WTC11 (cell line): Measurements from ENCODE around the gene KCNG2. TPM values are rescaled to one million over a fixed set of nuclear protein-coding genes. Genes with fewer than 3 reads are reported as not detected.

ENCODE experiments used
- ATAC-seq: fragments of 200-7000 bp; cut with Tn5 transposase; 2 replicates; pipeline ENCODE4 v1.10.0; 2021; ENCODE audit warnings: mild to moderate bottlenecking, moderate library complexity
- CTCF ChIA-PET: fragments of 300-600 bp; sonication (Branson Sonifier 250); formaldehyde crosslinking; loops from one replicate; lab custom pipeline; 2021; ENCODE audit warnings: antibody characterized with exemption; lab: Charles Lee
- POLR2A ChIA-PET: fragments of 350-600 bp; sonication (Branson Sonifier 250); formaldehyde crosslinking; loops from one replicate; lab custom pipeline; 2021; ENCODE audit warnings: antibody characterized with exemption; lab: Charles Lee
- DNase-seq: peaks from one replicate; pipeline ENCODE4 v3.0.0; 2021; ENCODE audit warnings: low spot score
- H3K27ac Mint-ChIP-seq: 2 replicates; pipeline ENCODE4 v1.8.0; 2021; ENCODE audit warnings: mixed read lengths
- H3K27me3 Mint-ChIP-seq: 2 replicates; pipeline ENCODE4 v1.8.0; 2021; ENCODE audit warnings: low read depth, mild to moderate bottlenecking, moderate library complexity, mixed read lengths
- H3K36me3 Mint-ChIP-seq: 2 replicates; pipeline ENCODE4 v1.8.0; 2021; ENCODE audit warnings: mixed read lengths
- H3K4me1 Mint-ChIP-seq: 2 replicates; pipeline ENCODE4 v1.8.0; 2022; ENCODE audit warnings: mixed read lengths
- H3K4me3 Mint-ChIP-seq: 2 replicates; pipeline ENCODE4 v1.8.0; 2021; ENCODE audit warnings: mild to moderate bottlenecking, moderate library complexity, mixed read lengths
- H3K9me3 Mint-ChIP-seq: 2 replicates; pipeline ENCODE4 v1.8.0; 2021; ENCODE audit warnings: mixed read lengths
- CBFB ChIP-seq: sonication (generic); formaldehyde crosslinking; IDR thresholded peaks from 2 replicates; pipeline ENCODE4 v1.8.1; 2022; ENCODE audit warnings: mild to moderate bottlenecking, low read depth, missing genetic modification reagents
- GRHL2 ChIP-seq: fragments of 250-450 bp; sonication (Bioruptor Pico); IDR thresholded peaks from 2 replicates; pipeline ENCODE4 v1.8.0; 2022; ENCODE audit warnings: mild to moderate bottlenecking, moderate library complexity; ENCODE audit not compliant: insufficient replicate concordance, severe bottlenecking
- NR2C2 ChIP-seq: sonication (generic); formaldehyde crosslinking; IDR thresholded peaks from 2 replicates; pipeline ENCODE4 v1.8.0; 2022; ENCODE audit warnings: mild to moderate bottlenecking, missing genetic modification reagents
- NR3C1 ChIP-seq: sonication (generic); formaldehyde crosslinking; conservative IDR thresholded peaks from 2 replicates; pipeline ENCODE4 v1.8.1; 2023; ENCODE audit warnings: low read depth, mild to moderate bottlenecking, missing genetic modification reagents
- STAT6 ChIP-seq: sonication (generic); formaldehyde crosslinking; conservative IDR thresholded peaks from 2 replicates; pipeline ENCODE4 v1.8.1; 2023; ENCODE audit warnings: mild to moderate bottlenecking, low read depth, missing genetic modification reagents, moderate library complexity
- TEAD4 ChIP-seq: sonication (generic); formaldehyde crosslinking; IDR thresholded peaks from 2 replicates; pipeline ENCODE4 v1.8.0; 2022; ENCODE audit warnings: mild to moderate bottlenecking, missing genetic modification reagents
- USF2 ChIP-seq: sonication (generic); formaldehyde crosslinking; IDR thresholded peaks from 2 replicates; pipeline ENCODE4 v1.8.1; 2023; ENCODE audit warnings: mild to moderate bottlenecking, missing genetic modification reagents, moderate library complexity
- ZNF138 ChIP-seq: sonication (generic); formaldehyde crosslinking; conservative IDR thresholded peaks from 2 replicates; pipeline ENCODE4 v1.8.1; 2022; ENCODE audit warnings: mild to moderate bottlenecking, moderate library complexity, missing genetic modification reagents
- ZNF263 ChIP-seq: sonication (generic); formaldehyde crosslinking; IDR thresholded peaks from 2 replicates; pipeline ENCODE4 v1.8.1; 2022; ENCODE audit warnings: low read depth, mild to moderate bottlenecking, moderate library complexity, missing genetic modification reagents
- total RNA-seq: library from RNA; stranded (reverse); gene quantifications from 3 replicates; pipeline ENCODE4 v1.2.3, GENCODE V29; 2021
- TF ChIP-seq, protein P1 (sequence below): sonication (generic); formaldehyde crosslinking; IDR thresholded peaks from 2 replicates; pipeline ENCODE4 v1.8.1; 2023; ENCODE audit warnings: mild to moderate bottlenecking, missing genetic modification reagents
- TF ChIP-seq, protein P2 (sequence below): fragments of 200-600 bp; IDR thresholded peaks from 2 replicates; pipeline ENCODE4 v1.8.0; 2022; ENCODE audit warnings: antibody characterized with exemption

KCNG2 gene
- total RNA-seq, 1 experiment from 2014 or later = 0.50 TPM

- TF ChIP-seq, protein P1, sequence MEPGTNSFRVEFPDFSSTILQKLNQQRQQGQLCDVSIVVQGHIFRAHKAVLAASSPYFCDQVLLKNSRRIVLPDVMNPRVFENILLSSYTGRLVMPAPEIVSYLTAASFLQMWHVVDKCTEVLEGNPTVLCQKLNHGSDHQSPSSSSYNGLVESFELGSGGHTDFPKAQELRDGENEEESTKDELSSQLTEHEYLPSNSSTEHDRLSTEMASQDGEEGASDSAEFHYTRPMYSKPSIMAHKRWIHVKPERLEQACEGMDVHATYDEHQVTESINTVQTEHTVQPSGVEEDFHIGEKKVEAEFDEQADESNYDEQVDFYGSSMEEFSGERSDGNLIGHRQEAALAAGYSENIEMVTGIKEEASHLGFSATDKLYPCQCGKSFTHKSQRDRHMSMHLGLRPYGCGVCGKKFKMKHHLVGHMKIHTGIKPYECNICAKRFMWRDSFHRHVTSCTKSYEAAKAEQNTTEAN (CRISPR knock-in tag) = no peak
Measured at GRCh38 chr18:79787865-79788733, 9.6 kb upstream of the KCNG2 start (continued).

DNA sequence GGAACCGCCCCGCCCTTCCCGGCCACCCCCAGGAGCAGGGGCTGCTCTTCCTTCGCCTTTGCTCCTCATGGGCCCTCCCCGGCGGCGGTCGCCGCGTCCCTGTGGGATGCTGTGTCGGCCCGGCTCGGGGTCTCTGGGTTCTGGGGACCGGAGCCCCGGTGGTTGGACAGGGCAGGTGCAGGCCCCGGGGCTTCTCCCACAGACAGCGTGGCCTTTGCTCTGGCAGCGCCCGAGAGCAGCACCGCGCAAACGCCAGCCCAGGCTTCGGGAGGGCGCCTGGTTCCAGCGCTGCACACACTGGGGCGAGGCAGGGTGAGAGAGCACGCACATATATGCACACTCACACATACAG is 9.0 kb upstream of the KCNG2 start:
- ChIA-PET POLR2A (no interaction called here), CTCF (no interaction called here)
- no peak overlapping the region for H3K27ac Mint-ChIP-seq
- TF ChIP-seq, protein P2, sequence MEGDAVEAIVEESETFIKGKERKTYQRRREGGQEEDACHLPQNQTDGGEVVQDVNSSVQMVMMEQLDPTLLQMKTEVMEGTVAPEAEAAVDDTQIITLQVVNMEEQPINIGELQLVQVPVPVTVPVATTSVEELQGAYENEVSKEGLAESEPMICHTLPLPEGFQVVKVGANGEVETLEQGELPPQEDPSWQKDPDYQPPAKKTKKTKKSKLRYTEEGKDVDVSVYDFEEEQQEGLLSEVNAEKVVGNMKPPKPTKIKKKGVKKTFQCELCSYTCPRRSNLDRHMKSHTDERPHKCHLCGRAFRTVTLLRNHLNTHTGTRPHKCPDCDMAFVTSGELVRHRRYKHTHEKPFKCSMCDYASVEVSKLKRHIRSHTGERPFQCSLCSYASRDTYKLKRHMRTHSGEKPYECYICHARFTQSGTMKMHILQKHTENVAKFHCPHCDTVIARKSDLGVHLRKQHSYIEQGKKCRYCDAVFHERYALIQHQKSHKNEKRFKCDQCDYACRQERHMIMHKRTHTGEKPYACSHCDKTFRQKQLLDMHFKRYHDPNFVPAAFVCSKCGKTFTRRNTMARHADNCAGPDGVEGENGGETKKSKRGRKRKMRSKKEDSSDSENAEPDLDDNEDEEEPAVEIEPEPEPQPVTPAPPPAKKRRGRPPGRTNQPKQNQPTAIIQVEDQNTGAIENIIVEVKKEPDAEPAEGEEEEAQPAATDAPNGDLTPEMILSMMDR = peak; percentile 33; the same call in 1 of the 2 replicates
- TF ChIP-seq TEAD4 (CRISPR knock-in tag) = no peak
- peak overlapping the region; percentile 62 for H3K4me3 Mint-ChIP-seq
- H3K36me3 Mint-ChIP-seq = no peaks in the 10 kb centered on the region
- no peaks in the 10 kb centered on the region for H3K9me3 Mint-ChIP-seq
- DNase-seq (peak; percentile 66), ATAC-seq (peak; percentile 82)
- peaks cover 53% of the 10 kb centered on the region for H3K27me3 Mint-ChIP-seq
- 0 out of 2 replicates have a peak, but pooled peaks cover 3% of the 10 kb centered on the region for H3K4me1 Mint-ChIP-seq

DNA sequence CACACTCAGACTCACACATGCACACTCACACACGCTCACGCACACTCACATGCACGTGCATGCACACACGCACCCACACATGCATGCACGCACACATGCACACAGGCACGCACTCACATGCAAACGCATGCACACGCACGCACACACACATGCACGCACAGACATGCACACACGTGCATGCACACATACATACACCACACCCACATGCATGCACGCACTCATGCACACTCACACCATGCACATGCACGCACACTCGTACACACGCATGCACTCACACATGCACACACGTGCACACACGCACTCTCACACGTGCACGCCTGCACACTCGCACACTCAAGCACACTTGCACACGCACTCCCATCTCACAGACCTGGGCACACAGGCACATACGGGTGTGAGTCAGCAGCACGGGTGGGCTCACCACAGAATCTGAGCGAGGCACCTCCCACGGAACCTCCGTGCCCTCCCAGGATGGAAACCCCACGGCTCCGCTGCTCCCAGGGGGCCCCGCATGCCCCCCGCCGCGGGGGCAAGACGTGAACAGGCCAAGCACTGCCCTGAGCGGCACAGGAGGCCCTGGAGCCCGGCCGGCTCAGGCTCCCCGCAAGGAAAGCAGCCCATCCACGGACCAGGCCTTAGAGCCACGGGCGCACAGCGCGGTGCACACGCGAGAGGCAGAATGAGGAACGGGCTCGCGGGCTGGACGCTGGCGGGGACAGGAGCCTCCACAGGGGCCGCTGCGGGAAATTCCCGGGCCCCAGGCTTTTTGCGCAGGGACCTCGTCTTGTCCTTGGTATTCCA is 8.4 kb upstream of the KCNG2 start:
- TF ChIP-seq, protein P1 (CRISPR knock-in tag) = peak; percentile 98
- 0 out of 2 replicates have a peak, but pooled peaks have one; percentile 16 for TF ChIP-seq USF2 (CRISPR knock-in tag)
- peak; percentile 56; the same call in 1 of the 2 replicates for TF ChIP-seq NR2C2 (CRISPR knock-in tag)
- peak; percentile 79; the same call in 1 of the 2 replicates for TF ChIP-seq ZNF138 (CRISPR knock-in tag)
- TF ChIP-seq CBFB (CRISPR knock-in tag) = no peak
- H3K27me3 Mint-ChIP-seq = peaks cover 49% of the 10 kb centered on the region
- no peaks in the 10 kb centered on the region for H3K36me3 Mint-ChIP-seq
- DNase-seq = no peak
- no peaks in the 10 kb centered on the region for H3K9me3 Mint-ChIP-seq
- CTCF ChIA-PET = no interaction called here
- 0 out of 2 replicates have a peak, but pooled peaks cover 3% of the 10 kb centered on the region for H3K4me1 Mint-ChIP-seq
- no peak for ATAC-seq
- 0 out of 2 replicates have a peak overlapping the region, but pooled peaks have one; percentile 62 for H3K4me3 Mint-ChIP-seq
- POLR2A ChIA-PET = no interaction called here
- H3K27ac Mint-ChIP-seq = no peak overlapping the region

DNA sequence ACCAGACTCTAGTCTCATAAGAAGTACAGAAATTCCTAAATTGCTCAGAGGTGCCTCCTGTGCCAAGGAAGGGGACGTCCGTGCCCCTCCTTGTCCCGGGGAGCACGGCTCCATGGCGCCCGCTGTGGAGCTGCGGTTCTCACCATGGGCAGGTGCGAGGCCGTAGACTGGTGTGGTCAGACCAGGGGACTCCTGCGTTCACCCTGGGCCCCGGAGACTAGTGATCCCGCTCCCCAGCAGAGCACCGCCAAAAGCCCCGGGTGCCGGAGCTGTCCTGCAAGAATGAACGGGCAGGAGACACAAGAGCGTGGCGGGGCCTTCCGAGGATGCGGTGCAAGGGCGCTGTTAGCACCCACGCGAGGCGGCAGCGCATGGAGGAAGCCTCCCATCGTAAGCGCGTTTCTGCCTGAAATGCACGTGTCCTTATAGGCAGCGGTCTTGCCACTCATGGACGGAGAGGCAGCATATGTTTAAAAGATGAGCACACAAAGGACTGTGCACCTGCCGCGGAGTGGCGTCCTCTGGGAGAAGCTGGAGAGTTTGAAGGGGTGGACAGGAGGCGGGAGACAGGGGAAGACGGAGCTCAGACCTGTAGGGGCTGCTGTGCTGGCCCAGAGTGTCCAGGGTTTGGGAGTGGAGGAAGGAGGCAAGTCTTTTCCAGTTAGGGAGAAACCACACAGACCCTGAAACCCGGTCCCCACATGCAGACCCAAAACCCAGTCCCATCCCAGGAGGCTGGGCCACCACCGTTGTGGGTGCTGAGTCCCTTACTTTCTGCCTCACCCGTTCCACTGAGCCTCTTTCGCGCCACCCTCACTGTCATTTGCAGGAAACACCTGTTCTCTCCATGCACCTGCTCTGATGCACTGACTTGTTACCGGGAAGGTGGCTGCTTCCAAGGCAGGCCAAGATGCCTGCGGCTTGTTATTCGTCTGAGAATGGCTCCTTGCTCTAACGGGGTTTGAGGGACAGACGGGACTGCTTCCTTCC is 7.5 kb upstream of the KCNG2 start:
- DNase-seq (no peak), ATAC-seq (no peak)
- peaks cover 44% of the 10 kb centered on the region for H3K27me3 Mint-ChIP-seq
- H3K36me3 Mint-ChIP-seq = no peaks in the 10 kb centered on the region
- no peak overlapping the region for H3K4me3 Mint-ChIP-seq
- H3K4me1 Mint-ChIP-seq = 0 out of 2 replicates have a peak, but pooled peaks cover 3% of the 10 kb centered on the region
- POLR2A ChIA-PET = no interaction called here
- no peak overlapping the region for H3K27ac Mint-ChIP-seq
- no peaks in the 10 kb centered on the region for H3K9me3 Mint-ChIP-seq
- CTCF ChIA-PET = no interaction called here
- TF ChIP-seq GRHL2 (CRISPR knock-in tag) (no peak), NR3C1 (CRISPR knock-in tag) (no peak), STAT6 (CRISPR knock-in tag) (no peak), ZNF263 (CRISPR knock-in tag) (no peak)
